ENCODE measurements around the gene HCCS.
A peak's percentile ranks its signal among the peaks of the same experiment; 100 is the strongest.

HCCS gene

DNA sequence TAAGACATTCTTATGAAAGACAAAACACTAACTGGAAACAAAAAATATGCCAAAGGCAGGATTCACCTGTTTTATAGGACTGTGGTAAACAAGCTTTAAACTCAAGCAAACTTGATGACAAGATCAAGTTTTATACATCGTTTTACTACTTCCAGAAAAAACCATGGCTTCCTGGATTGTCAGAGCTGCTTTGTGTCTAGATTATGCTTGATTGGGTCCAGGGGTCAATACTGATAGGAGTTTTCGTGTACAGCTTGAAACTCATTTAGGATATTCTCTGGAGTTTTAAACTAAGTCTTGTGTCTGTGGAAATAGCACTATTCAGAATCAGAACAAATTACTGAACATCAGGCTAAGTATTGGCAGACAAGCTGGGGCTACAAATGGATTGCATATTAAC lies 13.0 kb downstream of the HCCS start:
- DNase-seq = no peak

DNA sequence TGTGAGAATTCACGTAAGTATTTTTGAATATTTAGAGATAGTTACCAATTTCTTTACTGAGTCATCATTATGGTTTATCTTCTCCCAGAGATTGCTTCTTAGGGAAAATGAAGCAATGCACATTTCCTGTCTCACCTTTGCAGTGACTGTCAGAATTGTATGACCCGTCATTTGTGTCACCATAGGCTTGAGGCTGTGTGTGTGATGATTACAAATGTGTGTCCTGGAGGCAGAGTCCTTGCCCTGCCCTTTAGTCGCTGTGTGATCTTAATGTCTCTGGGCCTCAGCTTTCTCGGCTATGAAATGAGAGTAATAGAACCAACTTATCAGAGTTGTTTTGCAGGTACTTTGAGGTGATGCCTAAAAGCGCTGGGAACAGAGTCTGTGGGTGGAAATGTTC lies 13.9 kb downstream of the HCCS start:
- no peak for DNase-seq

DNA sequence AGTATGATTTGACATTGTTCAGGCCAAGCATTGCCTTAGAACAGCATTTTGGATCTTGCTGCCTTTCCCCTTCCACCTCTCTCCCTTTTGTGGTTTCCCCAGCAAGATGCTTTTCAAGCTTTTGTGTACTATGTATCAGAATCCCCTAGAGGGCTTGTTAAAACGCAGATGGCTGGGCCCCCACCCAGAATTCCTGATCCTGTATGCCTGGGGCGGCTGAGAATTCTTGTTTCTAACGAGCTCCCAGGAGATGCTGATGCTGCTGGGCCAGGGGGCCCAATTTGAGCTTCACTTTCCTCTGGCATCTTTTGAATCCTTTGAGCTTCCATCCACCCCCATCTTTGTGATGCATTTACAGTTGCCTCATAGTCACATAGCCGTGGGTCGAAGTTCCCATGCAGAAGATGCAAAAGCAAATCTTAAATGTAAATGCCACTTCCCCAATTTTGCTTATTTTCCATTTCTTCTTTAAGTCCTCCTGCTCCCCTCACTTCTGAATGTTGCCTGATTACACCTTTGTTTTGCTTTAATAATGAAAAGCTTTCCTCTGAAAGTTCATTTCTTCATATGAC lies 18.5 kb downstream of the HCCS start:
- DNase-seq = no peak

DNA sequence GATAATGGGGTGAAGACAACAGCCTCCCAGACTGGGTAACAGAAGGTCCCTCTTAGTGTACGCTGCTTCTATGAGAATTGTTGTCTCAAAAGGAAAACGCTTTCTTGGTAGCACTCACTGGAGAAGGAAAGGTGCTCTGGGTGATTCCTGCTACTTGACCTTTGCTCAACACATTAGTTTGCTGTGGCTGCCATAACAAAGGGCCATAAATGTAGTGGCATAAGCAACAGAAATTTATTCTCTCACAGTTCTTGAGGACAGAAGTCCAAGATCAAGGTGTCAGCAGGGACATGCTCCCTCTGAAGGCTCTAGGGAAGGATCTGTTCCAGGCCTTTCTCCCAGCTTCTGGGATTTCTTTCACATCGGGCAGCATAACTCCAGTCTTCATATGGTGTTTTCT lies 19.0 kb downstream of the HCCS start:
- no peak for DNase-seq

DNA sequence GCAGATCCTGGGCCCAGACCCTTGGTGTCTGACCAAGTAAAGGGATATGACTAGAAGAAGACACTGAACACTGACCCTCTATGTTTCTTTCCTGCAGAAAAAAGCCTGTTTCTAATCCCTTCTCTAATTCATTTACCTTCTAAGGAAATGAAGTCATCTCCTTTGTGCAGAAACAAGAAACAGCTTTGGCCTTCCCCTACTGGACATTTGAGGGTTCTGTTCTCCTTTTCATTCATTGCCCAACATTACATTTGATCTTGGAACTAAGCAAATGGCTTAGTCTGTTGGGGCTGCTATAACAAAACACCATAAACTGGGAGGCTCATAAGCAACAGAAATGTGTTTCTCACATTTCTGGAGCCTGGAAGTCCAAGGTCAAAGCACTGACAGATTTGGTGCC lies 20.0 kb downstream of the HCCS start:
- DNase-seq = no peak

DNA sequence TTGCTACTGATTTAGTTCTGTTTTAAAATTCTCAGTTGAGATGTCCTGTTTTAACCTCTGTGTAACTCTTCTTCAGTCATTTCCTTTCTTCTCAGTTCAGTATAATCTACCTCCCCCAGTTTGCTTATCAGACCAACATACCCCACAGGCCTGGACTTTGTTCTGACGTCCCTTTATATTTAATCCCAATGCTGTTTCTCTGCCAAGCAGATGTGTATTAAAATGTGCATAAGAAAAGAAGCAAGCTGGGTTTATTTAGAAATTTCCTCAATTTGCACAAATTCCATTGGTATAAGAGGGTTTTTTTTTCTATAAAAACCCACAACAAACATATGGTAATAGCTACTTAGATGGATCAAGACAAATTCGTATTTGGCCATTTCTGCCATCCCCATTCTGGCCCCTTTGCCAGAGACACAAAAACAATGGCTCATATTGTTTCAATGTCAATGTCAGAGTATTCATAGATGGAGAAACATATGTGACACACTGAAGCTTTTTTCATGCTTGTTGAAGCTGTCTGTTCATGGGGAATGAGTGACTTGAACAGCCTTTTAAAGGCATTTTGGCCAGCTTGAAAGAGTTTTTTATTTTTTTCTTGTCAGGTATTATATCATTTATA lies 24.5 kb downstream of the HCCS start:
- no peak for DNase-seq

DNA sequence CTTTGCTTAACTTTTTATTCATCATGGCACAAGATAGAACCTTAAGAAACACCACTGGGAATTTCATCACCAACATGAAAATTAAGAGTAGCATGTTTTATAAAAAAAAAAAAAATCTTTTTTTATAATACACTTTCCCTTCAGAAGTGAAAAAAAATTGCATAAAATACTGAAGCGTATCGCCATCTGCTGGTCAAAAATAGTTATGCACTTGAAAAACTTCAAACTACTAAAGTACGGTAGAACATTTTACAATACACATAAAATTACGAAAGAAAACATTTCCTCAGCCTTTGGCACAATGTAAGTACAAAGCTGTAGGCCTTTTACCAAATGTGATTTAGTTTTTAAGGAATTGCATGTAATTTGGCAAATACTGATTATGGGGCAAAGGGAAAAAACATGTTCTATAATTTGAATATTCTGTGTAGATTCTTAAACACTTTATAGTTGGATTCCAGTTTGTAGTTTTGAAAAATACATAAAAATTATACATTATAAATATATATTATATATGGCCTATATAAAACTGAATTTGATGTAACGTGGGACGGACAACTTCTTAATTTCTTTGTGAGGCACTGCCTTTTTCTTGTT lies 26.5 kb downstream of the HCCS start:
- DNase-seq = no peak

DNA sequence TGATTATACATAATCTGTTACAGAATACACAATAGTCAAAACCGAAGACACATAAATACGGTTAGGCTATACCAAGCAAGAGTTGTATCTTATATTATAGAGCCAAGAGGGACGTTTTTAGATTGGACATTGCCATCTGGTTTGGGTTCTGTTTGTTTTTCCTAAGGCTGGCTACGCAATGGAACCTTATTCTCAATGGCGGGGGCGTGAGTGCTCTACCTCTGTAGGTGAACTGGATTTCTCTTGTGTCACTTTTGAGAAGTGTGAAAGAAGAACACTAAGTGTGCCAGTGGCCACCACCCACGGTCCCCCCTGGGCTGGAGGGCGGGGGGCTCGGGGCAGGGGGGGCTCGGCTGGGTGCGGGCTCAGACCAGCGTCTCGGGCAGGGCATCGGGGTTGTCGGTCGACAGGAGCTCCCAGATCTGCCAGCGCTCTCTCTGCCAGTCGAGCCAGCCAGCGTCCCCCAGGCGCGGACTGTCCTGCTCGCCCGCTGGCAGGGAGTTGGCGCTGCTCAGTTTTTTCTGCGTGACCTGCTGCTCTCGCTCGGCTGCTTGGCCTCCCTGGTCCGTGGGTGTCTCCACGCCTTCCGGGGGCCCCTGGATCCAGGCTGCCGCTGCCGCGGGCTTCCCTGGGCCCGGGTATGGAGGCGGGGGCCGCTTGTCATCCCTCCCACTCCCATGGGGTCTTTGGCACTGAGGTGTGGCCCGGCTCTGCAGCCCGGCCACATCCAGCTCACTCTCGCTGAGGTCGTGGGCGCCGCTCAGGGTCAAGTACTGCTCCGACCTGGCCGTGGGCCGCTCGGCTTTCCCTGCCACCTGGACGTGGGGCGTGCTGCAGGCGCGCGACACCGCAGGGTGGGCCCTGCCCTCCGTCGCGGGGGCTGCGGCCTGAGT lies 27.6 kb downstream of the HCCS start:
- DNase-seq = no peak

DNA sequence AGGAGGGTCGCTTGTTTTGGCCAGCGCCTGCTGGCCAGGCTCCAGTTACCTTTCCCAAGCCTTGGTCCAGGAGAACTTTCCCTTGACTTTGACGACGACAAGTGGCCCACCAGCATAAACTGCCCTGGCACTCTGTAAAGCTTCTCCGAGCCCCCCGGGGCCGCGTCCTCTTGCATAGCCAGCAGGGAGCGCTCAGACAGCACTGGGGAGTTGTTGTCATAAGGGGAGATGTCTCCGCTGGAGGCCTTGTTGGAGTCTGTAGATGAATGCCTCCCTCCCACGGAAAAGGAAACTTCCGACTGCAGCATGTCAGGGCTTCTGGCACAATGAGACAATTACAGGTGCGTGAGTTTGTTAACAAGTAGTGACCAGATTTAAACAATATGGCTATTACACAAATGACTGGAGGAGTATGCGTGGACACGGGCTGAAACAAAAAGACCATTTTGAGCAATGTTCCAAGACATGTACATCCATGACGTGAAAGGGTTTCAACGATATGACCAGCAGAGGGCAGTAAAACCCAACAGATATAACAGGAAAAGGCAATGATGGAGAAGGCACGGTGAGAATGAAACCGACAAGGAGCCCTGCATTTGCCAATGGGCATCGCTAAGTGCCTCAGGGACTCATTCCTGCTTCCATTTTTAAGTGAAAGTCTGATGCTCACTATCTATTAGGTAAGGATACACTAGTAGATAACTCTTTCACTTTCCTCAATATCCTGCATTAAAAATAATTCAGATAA lies 33.0 kb downstream of the HCCS start:
- peak; percentile 24 for DNase-seq

DNA sequence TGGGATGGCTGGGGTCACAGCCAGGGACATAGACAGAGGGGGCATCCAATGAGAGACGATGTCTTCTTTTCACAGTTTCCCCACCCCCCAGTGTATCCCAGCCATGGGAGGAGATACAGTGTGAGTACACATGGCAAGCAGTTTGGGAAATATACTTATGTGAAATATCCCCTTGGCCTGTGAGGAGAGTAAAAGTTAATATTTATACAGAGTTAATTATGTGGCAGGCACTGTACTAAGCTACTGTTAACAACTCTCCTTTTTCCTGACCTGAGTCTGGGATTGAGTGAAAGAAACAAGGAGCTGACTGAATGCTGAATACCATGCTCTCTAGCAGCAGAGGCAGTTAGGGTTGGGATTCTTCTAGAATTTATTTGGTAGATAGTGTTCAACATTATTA lies 35.3 kb downstream of the HCCS start:
- no peak for DNase-seq

DNA sequence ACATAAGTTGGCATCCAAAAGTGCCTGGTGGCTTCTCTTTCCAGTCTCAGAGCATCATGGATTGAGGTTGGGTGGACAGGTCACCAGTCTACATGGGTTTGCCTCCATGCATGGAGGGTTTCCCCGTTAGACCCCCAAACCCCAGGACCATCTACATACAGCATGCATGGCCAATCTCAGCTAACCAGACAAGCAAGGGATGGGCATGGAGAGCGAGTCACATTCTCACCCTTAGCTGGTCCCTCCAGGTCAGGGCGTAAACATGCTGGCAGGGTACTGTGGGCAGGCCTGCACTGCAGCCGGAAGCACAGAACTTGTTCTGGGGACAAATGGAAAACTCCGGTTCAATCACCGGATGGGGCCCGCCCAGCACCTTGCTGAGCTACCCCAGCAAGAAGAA lies 37.3 kb downstream of the HCCS start:
- no peak for DNase-seq

DNA sequence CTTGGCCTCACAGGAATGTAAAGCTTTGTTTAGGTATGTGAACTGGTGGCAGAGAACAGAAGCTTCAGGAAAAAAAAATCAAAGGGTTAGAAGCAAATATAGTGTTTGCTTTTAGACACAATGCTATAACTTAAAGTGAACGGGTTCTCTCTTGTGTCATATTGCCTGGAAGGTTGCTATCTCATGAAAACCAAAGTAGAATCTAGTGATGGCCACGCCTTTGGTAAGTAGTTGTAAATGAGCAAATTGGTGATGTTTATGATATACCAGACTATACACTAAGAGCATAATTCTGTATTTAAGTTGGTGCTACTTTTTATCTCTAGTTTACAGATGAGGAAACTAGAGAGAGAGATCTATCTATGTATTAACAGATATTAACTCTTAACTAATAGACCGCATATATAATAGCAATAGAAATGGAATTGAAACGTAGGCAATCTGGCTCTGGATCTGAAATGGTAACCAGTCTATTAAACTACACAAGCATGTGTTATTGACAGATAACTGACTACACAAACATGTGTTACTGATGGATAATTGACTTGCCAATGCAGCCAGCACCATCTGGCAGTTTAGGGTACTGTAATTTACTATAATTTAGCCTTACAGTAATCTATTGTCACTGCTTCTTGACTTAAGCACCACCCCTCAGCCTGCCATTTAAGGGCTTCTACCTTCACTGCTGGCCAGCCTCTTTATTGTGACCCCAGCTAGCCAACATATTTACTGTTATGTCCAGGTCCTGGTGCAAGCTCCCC lies 40.8 kb downstream of the HCCS start:
- no peak for DNase-seq

DNA sequence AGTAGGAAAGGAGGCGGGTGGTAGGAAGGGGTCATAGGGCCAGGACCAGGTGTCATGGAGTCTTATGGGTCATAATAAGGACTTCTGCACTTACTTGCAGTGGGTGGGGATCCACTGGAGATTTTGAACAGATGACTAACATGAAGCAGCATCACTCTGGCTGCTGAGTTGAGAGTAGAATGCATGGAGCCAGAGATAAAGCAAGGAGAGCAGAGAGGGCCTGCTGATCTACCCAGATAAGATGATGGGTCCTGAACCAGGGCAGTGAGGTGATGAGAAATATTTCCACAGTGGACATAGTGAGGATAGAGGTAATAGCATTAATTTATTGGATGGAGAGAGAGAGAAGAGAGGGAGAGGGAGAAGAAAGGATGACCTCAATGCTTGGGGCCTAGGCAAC lies 48.0 kb downstream of the HCCS start:
- DNase-seq = no peak

DNA sequence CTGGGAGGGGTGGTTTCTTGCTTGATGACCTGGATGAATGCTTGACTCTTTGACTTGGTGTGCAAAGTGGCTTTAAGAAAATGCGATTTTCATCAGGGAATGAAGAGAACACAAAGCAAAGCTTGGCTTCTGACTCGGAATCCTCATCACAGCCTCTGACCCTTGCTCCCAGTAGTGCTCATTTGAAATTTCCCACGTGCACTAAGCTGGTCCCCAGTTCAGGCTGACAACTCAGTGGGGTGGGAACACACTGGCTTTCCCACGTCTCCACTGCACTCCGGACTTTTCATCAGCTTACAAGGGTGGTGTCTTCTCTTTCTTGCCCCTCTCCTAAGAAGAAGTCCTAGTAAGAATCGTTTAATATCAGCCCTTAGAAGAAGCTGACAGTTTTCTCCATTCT lies 53.3 kb downstream of the HCCS start:
- no peak for DNase-seq

DNA sequence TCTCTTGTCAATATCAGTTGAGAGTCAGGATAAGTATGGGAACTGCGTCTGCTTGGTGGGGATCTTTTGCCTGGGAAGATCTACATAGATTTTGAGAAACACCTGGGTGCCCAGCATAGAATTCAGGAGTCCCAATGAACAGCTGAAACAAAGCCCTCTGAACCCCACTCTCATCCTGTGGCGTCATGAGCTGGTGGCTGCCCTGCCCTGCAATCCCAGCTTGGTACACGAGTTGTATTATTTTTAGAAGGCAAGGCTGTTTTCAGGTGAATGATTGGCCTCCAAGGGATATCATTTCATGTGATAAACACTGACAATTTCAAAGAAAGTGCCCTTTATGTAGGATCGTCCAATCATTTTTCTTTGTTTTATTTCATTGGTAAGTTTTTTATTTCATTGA lies 60.8 kb downstream of the HCCS start:
- DNase-seq = no peak

DNA sequence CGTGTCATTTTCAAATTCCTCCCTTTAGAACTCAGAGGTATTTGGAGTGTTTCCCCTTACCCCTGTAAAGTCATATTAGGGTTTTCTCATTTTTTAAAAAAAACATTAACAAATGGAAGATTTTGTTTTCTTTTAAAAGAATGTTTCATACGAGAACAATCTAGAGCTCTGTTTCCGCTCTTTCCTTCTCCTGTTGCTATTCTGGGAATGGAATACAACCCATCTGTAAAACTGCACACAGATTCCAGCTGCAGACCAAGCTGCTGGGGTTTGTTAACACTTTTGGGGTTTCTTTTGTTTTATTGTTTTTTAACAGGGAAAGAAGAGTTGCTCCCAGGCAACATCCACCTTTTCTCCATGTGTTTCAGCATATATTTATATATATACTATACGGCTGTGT lies 61.3 kb downstream of the HCCS start:
- no peak for DNase-seq

Data from activated CD4-positive, alpha-beta T cell treated with anti-CD3 and anti-CD28 coated beads, Interleukin-2, amount 50 U/mL, for 1 hour (primary cell).